ENCODE results near the gene THOC6.

THOC6 gene

GRCh38 chr16:2990891-2991290, 32.9 kb upstream of the THOC6 start:
- DNase-seq (ENCODE audit: low spot score), result no peak
- in situ Hi-C loops (cut with MboI; ENCODE audit: low pct_unique_long_range_greater_than_20kb, low sequenced_read_pairs, unreplicated experiment), result no loop called here
- no peak for TF ChIP-seq CTCF (IDR thresholded peaks at IDR 0.05; ENCODE audit: extremely low read depth, insufficient read depth, missing control alignments)

GRCh38 chr16:2991566-2992261, 32.1 kb upstream of the THOC6 start:
- TF ChIP-seq CTCF (IDR thresholded peaks at IDR 0.05; ENCODE audit: extremely low read depth, insufficient read depth, missing control alignments), result no peak
- in situ Hi-C loops (cut with MboI; ENCODE audit: low pct_unique_long_range_greater_than_20kb, low sequenced_read_pairs, unreplicated experiment), result no loop called here
- DNase-seq (ENCODE audit: low spot score), result no peak

DNA sequence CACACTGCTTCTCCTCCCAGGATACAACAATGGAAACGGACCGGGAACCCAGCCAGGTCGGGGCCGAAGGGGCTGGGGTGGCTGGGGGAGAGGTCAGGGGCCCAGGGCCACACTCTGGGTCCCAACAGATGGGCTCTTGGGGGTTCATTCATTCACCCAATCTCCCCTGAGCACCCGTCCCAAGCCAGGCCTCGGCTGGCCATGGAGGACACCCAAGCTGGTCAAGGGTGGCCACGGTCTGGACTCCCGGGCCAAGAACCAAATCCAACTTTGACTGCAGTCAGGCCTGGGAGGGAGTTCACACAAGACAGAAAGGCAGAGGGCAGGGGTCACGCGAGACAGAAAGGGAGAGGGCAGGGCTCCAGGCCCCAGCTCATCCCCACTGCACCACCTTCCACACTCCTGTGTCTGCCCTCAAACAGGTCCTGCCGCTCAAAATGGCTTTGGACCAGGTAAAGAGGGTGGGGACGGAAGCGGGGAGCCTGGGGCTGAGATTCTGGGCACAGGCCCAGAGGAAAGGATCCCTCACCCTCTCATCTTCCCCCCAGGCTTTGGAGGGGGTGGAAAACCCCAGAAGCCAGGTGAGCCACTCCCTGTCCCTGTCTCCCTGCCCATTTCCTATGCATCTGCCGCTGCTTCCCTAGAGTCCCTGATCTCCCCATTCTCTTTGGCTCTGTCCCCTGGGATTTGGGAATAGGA, 31.3 kb upstream of the THOC6 start:
- DNase-seq (ENCODE audit: low spot score), result no peak
- no peak for TF ChIP-seq CTCF (IDR thresholded peaks at IDR 0.05; ENCODE audit: extremely low read depth, insufficient read depth, missing control alignments)
- in situ Hi-C loops (cut with MboI; ENCODE audit: low pct_unique_long_range_greater_than_20kb, low sequenced_read_pairs, unreplicated experiment), result no loop called here

- in situ Hi-C loops (cut with MboI; ENCODE audit: low pct_unique_long_range_greater_than_20kb, low sequenced_read_pairs, unreplicated experiment), result no loop called here
- no peak for TF ChIP-seq CTCF (IDR thresholded peaks at IDR 0.05; ENCODE audit: extremely low read depth, insufficient read depth, missing control alignments)
- no peak for DNase-seq (ENCODE audit: low spot score)
Measured at GRCh38 chr16:2996298-2996697, 27.5 kb upstream of the THOC6 start.

- no peak for DNase-seq (ENCODE audit: low spot score)
- in situ Hi-C loops (cut with MboI; ENCODE audit: low pct_unique_long_range_greater_than_20kb, low sequenced_read_pairs, unreplicated experiment), result no loop called here
- TF ChIP-seq CTCF (IDR thresholded peaks at IDR 0.05; ENCODE audit: extremely low read depth, insufficient read depth, missing control alignments), result no peak
Measured at GRCh38 chr16:2999929-3000328, 23.9 kb upstream of the THOC6 start.

GRCh38 chr16:3000540-3000939, 23.3 kb upstream of the THOC6 start:
- no peak for DNase-seq (ENCODE audit: low spot score)
- TF ChIP-seq CTCF (IDR thresholded peaks at IDR 0.05; ENCODE audit: extremely low read depth, insufficient read depth, missing control alignments), result no peak
- in situ Hi-C loops (cut with MboI; ENCODE audit: low pct_unique_long_range_greater_than_20kb, low sequenced_read_pairs, unreplicated experiment), result no loop called here

Measured in GM13977 (cell line).